Pancreas (tissue), 10 donors: ENCODE data around the gene COMMD3. TPM values are rescaled to one million over a fixed set of nuclear protein-coding genes. Genes with fewer than 3 reads are reported as not detected.
A peak's percentile ranks its signal among the peaks of the same experiment; 100 is the strongest.

Experiments used
- ATAC-seq, 4 donors: fragments of 200-7000 bp; cut with Tn5 transposase; one replicate each; pipeline versions ENCODE4 v1.8.0 to v1.9.1; 2020; ENCODE audit warnings: mild to moderate bottlenecking in 4 of 4, moderate library complexity in 4 of 4
- DNase-seq, 6 donors: peaks; one replicate each; pipeline ENCODE4 v3.0.0-alpha.2; 2020
- FAIRE-seq: peaks from 2 replicates; lab custom pipeline; 2012; peaks lifted over from hg19 to GRCh38; lab: Jason Lieb, UNC
- H3K27ac ChIP-seq, 4 donors: fragments of 200-600 bp; sonication (generic); 1 replicate in 3 of 4; 2 replicates in 1 of 4; pipeline versions ENCODE4 v1.5.0 to v1.8.0; 2020
- H3K27me3 ChIP-seq, 4 donors: fragments of 200-600 bp; one replicate each; pipeline ENCODE4 v1.8.0; 2021
- H3K36me3 ChIP-seq, 3 donors: fragments of 200-600 bp; sonication (generic) in 1 of 3; one replicate each; pipeline versions ENCODE4 v1.5.0 to v1.8.0; 2020 to 2021
- H3K4me1 ChIP-seq, 3 donors: fragments of 200-600 bp; one replicate each; pipeline ENCODE4 v1.8.0; 2021
- H3K4me3 ChIP-seq, 4 donors: fragments of 200-600 bp; sonication (generic) in 2 of 4; one replicate each; pipeline versions ENCODE4 v1.5.0 to v1.8.0; 2020 to 2021
- H3K9me3 ChIP-seq, 4 donors: fragments of 200-600 bp; one replicate each; pipeline ENCODE4 v1.8.0; 2021
- WGBS, 2 donors: extraction: QIAGEN DNeasy Blood & Tissue Kit; methylation state at CpG; one replicate each; pipeline ENCODE4 v1.1.7; 2013; 5-methylcytosine and 5-hydroxymethylcytosine counted together
- intact Hi-C, 3 donors: fragments of 100-400 bp; cut with DNase I; formaldehyde crosslinking; loops; one replicate each; pipeline versions ENCODE4 v1.11.1 to v1.14.2; 2022
- polyA plus RNA-seq, 2 donors: library from polyadenylated mRNA; stranded (reverse); fragments of 200-250 nt; gene quantifications; one replicate each; pipeline ENCODE4 v1.2.3, GENCODE V29; 2013
- total RNA-seq, 6 donors: library from RNA; stranded (reverse); fragmentation: NEBNext Ultra II Directional in 4 of 6; extraction: Animal tissue kit (Norgen Biotek cat#: 25700) in 4 of 6; gene quantifications; one replicate each; pipeline versions ENCODE4 v1.2.1 to v1.2.4, GENCODE V29; 2021 to 2023
- TF ChIP-seq, protein P1 (sequence below), 4 donors: fragments of 200-600 bp; sonication (generic) in 3 of 4; IDR thresholded peaks; one replicate each; pipeline versions ENCODE4 v1.5.0 to v1.8.0; 2021; ENCODE audit warnings: antibody characterized with exemption in 4 of 4
- donor health status: healthy with polysubstance abuse.
- donor health status: DM: no; HTN: no; CAD: no; lungs with moderate emphysema.
- donor health status: DM: no; HTN: no; CAD: no.
- donor health status: control.
- donor health status: control.
- donor health status: Bipolar disorder and iron deficiency.
- donor health status: DM: yes; HTN: yes; CAD: no.
- donor health status: DM: no; HTN: no; CAD: no.
- donor health status: DM: no; HTN: no; CAD: no.
- donor health status: DM: yes; HTN: yes; CAD: no.

Gene COMMD3
- total RNA-seq (10 to 100 TPM; 27.9 to 43.0 (median 34.6) TPM), polyA plus RNA-seq (10 to 100 TPM; 47.6 to 60.4 TPM)

DNA sequence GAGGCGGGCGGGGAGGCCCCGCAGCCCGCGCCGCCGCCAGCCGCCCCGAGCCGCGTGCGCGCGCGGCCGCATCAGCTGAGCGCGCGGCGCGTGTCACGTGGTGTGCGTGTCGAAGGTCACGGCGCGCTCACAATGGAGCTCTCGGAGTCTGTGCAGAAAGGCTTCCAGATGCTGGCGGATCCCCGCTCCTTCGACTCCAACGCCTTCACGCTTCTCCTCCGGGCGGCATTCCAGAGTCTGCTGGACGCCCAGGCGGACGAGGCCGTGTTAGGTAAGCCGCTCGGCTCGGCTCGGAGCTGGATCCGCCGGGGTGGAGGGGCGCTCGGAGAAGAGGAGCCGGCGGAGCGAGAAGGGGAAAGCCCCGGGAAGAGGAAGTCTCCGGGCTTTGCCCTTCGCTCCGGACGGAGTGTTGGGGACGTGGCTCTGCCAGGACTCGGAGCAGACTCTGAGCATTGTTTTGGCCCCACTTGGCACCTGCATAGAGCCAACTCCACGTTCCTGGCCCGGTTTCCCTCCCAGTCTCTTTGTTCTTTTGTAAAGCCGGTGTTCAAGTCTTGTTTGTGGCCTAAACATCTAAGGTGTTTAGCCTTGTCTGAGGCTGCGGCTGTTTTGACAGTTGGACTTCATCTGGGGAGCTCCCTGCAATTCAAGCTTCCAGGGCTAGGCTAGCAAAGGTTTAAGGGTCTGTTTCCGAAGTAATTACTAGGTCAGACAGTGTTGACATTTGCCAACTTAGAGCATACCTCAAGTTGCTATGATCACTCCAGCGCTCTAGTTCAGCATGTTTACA lies at the start of gene COMMD3:
TSS of gene COMMD3 (plus strand) at position 103 of the 790 bp plus-strand sequence. CDS start at position 133, 30 bp downstream.
- FAIRE-seq (no peak), ATAC-seq (peak; percentile 84 to 92 (median 86)), DNase-seq (peak; percentile 81 to 93 (median 85))
- TF ChIP-seq, protein P1, sequence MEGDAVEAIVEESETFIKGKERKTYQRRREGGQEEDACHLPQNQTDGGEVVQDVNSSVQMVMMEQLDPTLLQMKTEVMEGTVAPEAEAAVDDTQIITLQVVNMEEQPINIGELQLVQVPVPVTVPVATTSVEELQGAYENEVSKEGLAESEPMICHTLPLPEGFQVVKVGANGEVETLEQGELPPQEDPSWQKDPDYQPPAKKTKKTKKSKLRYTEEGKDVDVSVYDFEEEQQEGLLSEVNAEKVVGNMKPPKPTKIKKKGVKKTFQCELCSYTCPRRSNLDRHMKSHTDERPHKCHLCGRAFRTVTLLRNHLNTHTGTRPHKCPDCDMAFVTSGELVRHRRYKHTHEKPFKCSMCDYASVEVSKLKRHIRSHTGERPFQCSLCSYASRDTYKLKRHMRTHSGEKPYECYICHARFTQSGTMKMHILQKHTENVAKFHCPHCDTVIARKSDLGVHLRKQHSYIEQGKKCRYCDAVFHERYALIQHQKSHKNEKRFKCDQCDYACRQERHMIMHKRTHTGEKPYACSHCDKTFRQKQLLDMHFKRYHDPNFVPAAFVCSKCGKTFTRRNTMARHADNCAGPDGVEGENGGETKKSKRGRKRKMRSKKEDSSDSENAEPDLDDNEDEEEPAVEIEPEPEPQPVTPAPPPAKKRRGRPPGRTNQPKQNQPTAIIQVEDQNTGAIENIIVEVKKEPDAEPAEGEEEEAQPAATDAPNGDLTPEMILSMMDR (IDR thresholded peaks at IDR 0.05): no peak
- Histone ChIP-seq H3K4me3 (peak within 1 kb of the TSS; percentile 59 to 87 (median 84)), H3K4me1 (peaks cover 10 to 14% (median 11%) of the 10 kb centered on the region in 3 donors), H3K36me3 (no peaks in the 10 kb centered on the region), H3K27ac (peak within 1 kb of the TSS; percentile 83 to 97 (median 91)), H3K27me3 (peaks cover 0 to 5% (median 0%) of the 10 kb centered on the region in 4 donors), H3K9me3 (no peaks in the 10 kb centered on the region)
- intact Hi-C loops: loop anchor here in 1 of 3 donors (10.0 kb wide), 1 partner anchor 72 kb away; no protein-coding TSS in a partner anchor
- WGBS, 2 donors: 0% methylated on average over 44 to 63 of the region's 63 CpGs

DNA sequence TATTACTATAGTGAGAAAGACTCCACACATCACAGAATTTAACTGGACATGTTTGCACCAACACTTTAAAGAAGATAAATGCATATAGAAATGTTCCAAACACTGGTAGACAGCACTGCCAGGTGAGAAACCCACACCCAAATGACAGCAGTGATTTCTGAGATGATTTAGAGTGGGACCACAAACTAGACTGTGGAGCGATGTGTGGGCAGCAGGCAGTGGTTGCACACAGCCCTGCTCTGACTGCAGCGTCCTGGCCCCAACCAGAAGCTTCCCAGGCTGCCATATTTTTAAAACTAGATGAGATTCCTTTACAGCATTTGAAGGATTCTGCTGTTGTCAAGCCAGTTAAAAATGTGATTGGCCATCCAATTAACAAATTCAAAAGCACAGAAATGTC lies 47.7 kb upstream of the COMMD3 start:
- Histone ChIP-seq H3K36me3 (no peaks in the 10 kb centered on the region), H3K4me3 (no peak overlapping the region), H3K27me3 (no peaks in the 10 kb centered on the region), H3K27ac (no peak overlapping the region), H3K9me3 (no peaks in the 10 kb centered on the region), H3K4me1 (no peaks in the 10 kb centered on the region)
- ATAC-seq: no peak
- 81% methylated on average over 2 of the region's 2 CpGs for WGBS, 2 donors
- intact Hi-C loops: no loop called here
- DNase-seq: no peak
- TF ChIP-seq, protein P1 (IDR thresholded peaks at IDR 0.05): no peak
- FAIRE-seq: no peak

DNA sequence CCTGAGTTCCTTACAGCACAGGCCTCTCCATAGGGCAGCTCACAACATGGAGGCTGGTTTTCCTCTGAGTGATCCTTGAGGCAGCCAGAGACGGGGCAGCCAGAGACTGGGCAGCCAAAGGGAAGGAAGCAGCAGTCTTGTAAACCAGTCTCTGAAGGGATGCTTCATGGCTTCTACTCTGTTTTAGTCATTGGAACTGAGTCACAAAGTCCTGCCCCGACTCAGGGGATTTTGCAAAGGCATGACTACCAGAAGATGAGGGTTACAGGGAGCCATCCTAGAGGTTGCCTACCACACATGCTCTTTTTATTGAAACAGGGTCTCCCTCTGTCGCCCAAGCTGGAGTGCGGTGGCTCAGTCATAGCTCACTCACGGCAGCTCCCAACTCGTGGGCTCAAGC lies 44.4 kb upstream of the COMMD3 start:
- ATAC-seq (no peak), FAIRE-seq (no peak), DNase-seq (no peak)
- TF ChIP-seq, protein P1 (IDR thresholded peaks at IDR 0.05): no peak
- no peak overlapping the region for H3K4me3 ChIP-seq
- no peaks in the 10 kb centered on the region for H3K36me3 ChIP-seq
- no peak overlapping the region for H3K27ac ChIP-seq
- H3K9me3 ChIP-seq: no peaks in the 10 kb centered on the region
- intact Hi-C loops: no loop called here
- no peaks in the 10 kb centered on the region for H3K27me3 ChIP-seq
- 80 to 93% methylated on average over 6 of the region's 6 CpGs for WGBS, 2 donors
- H3K4me1 ChIP-seq: no peaks in the 10 kb centered on the region

DNA sequence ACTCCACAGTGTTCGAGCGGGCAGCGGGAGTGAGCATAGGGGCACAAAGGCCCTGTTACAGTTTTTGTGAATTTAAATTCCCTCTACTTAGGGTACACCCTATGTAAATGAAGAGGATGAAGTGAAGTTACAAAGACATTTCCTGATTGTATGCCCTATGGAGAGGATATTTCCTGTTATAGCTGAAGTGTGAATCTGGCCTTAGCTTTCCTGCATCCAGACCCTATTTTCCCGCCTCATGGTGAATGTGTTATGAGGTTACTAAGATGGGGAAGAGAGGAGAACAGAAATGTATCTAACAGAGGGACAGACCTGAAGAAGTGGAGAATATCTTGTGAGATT lies 37.8 kb upstream of the COMMD3 start:
- 98 to 99% methylated on average over 4 of the region's 4 CpGs for WGBS, 2 donors
- TF ChIP-seq, protein P1 (IDR thresholded peaks at IDR 0.05): no peak
- DNase-seq: no peak
- no peaks in the 10 kb centered on the region for H3K4me1 ChIP-seq
- ATAC-seq: no peak
- no peak overlapping the region for H3K4me3 ChIP-seq
- intact Hi-C loops: no loop called here
- H3K36me3 ChIP-seq: no peaks in the 10 kb centered on the region
- no peak overlapping the region for H3K27ac ChIP-seq
- no peaks in the 10 kb centered on the region for H3K27me3 ChIP-seq
- no peak for FAIRE-seq
- no peaks in the 10 kb centered on the region for H3K9me3 ChIP-seq

DNA sequence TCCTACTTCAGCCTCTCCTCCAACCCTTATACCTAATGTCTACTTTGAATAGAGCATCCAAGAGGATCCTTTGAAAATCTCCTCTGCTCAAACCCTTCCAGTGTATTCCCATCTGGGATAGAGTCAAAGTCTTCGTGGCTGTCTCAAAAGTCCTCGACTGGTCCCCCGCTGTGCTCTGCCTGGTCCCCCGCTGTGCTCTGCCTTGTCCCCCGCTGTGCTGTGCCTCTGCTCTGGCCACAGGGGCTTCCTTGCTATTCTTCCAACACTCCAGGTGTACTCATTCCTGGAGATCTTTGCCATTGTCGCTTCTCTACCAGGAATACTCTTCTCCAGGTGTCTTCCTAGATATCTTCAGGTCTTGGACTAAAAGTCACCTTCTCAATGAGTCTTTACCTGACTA lies 36.1 kb upstream of the COMMD3 start:
- DNase-seq (no peak), ATAC-seq (no peak), FAIRE-seq (no peak)
- TF ChIP-seq, protein P1 (IDR thresholded peaks at IDR 0.05): no peak
- Histone ChIP-seq H3K9me3 (no peaks in the 10 kb centered on the region), H3K27me3 (no peaks in the 10 kb centered on the region), H3K4me3 (no peak overlapping the region), H3K4me1 (no peaks in the 10 kb centered on the region), H3K36me3 (no peaks in the 10 kb centered on the region), H3K27ac (no peak overlapping the region)
- intact Hi-C loops: no loop called here
- 42 to 47% methylated on average over 6 of the region's 6 CpGs for whole genome bisulfite sequencing, 2 donors
